ES-I3 (cell line): ENCODE data around the gene COMTD1.

Source experiments
- H3K36me3 ChIP-seq: 2 replicates; pipeline ENCODE4 v1.6.1; 2013; ENCODE audit warnings: mild to moderate bottlenecking, low read length, control low read depth, moderate library complexity; ENCODE audit not compliant: insufficient read depth
- H3K4me1 ChIP-seq: 2 replicates; pipeline ENCODE4 v1.6.1; 2013; ENCODE audit warnings: mild to moderate bottlenecking, control low read depth, low read length; ENCODE audit not compliant: insufficient read depth
- H3K9ac ChIP-seq: 2 replicates; pipeline ENCODE4 v1.6.1; 2013; ENCODE audit warnings: low read depth, mild to moderate bottlenecking, low read length, moderate library complexity
- H3K9me3 ChIP-seq: 2 replicates; pipeline ENCODE4 v1.6.1; 2013; ENCODE audit warnings: mild to moderate bottlenecking, low read length, moderate library complexity; ENCODE audit not compliant: control insufficient read depth, insufficient read depth

COMTD1 gene

DNA sequence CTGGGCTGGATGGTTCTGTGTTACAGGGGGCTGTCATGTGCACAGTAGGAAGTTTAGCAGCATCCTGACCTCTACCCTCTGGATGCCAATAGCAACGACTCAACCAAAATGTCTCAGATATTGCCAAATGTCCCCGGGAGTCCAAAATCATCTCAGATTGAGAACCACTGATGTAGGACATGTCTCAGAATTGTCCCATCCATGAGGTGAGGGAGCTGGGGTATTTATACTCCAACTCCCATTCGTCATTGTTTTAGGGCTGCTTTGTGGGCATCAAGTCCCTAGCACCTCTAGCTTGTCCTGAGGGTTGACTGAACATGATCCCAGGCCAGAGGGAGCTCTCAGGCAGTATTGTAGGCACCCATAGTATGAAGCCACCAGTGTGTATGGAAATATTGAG, 25.2 kb upstream of the COMTD1 start:
- Histone ChIP-seq H3K9ac (no peak overlapping the region), H3K9me3 (no peaks in the 10 kb centered on the region), H3K4me1 (no peaks in the 10 kb centered on the region), H3K36me3 (no peaks in the 10 kb centered on the region)

DNA sequence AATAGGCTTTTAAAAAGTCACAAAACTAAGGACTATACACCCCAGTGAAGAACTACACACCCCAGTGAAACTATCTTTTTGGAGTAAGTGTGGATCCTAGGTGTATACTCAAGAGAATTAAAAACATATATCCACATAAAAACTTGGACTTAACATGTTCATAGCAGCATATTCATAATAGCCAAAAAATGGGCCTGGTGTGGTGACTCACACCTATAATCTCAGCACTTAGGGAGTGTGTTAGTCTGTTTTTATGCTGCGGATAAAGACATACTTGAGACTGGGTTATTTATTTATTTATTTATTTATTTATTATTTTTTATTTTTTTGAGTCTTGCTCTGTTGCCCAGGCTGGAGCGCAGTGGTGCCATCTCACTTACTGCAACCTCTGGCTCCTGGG, 19.0 kb upstream of the COMTD1 start:
- H3K9ac ChIP-seq, result no peak overlapping the region
- H3K36me3 ChIP-seq, result no peaks in the 10 kb centered on the region
- no peaks in the 10 kb centered on the region for H3K4me1 ChIP-seq
- H3K9me3 ChIP-seq, result peaks cover 14% of the 10 kb centered on the region

DNA sequence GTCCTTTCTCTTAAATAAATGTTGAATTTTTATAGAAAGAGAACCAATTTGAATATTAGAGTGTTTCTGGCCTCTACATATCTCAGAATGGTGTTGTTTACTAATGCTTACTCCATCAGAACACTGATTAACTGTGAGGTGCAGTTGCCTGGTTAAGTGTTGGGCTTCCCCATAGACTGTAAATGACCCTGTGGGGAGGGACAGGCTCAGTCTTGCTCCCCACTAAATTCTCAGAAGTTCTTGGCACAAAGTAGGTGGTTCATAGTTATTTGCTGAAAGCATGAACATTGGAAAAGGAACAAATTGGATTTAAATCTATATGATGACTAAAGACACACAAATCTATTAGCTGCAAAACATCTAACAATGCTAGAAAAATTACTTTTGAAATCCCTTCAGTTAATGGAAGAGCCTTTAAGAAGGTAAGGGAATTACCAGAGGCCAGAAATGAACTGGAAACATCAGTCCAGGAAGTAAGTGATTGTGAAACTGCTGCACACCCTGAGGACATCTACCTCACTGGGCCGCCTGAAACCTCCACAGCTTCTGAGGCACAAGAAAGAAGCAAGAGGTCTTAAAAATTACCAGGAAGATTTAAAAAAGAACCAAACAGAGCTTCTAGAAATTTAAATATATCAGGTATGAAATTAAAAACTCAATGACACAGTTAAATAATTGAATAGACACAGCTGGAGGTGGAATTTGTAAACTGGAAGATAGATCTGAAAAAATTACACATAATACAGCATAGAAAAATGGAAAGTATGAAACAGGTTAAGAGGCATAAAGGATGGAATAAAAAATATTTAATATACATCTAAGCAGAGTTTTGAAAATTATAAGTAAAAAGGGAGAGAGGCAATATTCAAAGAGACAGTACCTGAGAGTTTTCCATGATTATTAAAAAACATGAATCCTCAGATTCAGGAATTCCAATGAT, 17.8 kb upstream of the COMTD1 start:
- peaks cover 14% of the 10 kb centered on the region for H3K9me3 ChIP-seq
- H3K36me3 ChIP-seq, result no peaks in the 10 kb centered on the region
- H3K4me1 ChIP-seq, result no peaks in the 10 kb centered on the region
- no peak overlapping the region for H3K9ac ChIP-seq

DNA sequence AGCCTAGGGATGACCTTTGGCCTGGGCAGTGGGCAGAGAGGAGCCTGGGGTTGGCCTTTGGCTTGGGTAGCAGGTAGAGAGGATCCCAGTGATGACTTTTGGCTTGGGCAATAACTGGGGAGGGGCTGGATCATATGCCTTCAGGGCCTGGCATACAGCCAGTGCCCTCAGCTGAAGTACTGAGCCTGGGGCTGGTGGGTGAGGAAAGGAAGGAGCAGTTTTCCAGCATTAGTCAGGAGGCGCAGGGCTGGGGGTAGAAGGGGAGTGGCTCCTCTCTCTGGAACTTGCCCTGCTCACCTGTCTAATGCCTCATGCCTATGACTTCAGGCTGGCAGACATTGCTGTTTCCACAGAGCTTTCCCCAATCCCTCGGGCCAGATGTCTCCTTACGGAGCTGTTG, 15.2 kb upstream of the COMTD1 start:
- no peaks in the 10 kb centered on the region for H3K36me3 ChIP-seq

DNA sequence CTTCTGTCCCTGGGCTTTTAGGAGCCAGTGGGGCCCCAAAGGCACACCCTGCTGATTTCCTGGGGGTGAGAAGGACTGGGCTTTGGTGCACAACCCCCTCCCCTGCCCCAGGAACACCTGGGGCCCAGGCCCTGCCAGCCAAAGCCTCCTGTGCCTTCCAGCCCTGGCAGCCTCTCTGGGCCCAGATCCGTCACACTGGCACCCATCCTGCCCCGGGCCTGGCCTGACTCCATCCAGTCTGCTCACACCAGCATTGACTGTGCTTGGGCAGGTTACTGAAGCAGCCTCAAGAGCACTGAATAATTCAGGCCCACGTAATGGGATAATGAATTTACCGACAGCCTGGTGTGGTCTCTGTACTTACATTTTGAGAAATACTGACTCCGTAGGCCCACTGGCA, 12.0 kb upstream of the COMTD1 start:
- Histone ChIP-seq H3K4me1 (peaks cover 7% of the 10 kb centered on the region; the same call in 1 of the 2 replicates), H3K9me3 (no peaks in the 10 kb centered on the region), H3K9ac (no peak overlapping the region), H3K36me3 (no peaks in the 10 kb centered on the region)

More for the DNA sequence above, 15.2 kb upstream of the COMTD1 start:
- H3K4me1 ChIP-seq, result peaks cover under 1% of the 10 kb centered on the region; the same call in 1 of the 2 replicates
- peaks cover 14% of the 10 kb centered on the region for H3K9me3 ChIP-seq
- no peak overlapping the region for H3K9ac ChIP-seq

DNA sequence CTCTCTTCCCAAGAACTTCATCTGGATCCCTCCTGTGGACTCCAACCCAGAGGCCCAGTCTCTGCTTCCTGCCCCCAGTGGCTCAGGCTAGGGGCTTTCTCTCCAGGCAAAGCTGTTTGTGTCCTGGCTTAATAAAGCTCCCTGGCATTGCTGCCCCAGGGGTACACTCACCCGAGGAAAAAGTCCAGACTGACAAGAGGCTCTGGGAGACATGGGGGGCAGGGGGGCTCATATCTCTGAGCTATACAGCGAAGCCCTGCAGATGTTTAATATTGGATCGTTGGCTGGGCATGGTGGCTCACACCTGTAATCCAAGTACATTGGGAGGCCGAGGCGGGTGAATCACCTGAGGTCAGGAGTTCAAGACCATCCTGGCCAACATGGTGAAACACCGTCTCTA, 10.7 kb upstream of the COMTD1 start:
- Histone ChIP-seq H3K9me3 (no peaks in the 10 kb centered on the region), H3K36me3 (no peaks in the 10 kb centered on the region), H3K9ac (no peak overlapping the region), H3K4me1 (peaks cover 7% of the 10 kb centered on the region; the same call in 1 of the 2 replicates)

DNA sequence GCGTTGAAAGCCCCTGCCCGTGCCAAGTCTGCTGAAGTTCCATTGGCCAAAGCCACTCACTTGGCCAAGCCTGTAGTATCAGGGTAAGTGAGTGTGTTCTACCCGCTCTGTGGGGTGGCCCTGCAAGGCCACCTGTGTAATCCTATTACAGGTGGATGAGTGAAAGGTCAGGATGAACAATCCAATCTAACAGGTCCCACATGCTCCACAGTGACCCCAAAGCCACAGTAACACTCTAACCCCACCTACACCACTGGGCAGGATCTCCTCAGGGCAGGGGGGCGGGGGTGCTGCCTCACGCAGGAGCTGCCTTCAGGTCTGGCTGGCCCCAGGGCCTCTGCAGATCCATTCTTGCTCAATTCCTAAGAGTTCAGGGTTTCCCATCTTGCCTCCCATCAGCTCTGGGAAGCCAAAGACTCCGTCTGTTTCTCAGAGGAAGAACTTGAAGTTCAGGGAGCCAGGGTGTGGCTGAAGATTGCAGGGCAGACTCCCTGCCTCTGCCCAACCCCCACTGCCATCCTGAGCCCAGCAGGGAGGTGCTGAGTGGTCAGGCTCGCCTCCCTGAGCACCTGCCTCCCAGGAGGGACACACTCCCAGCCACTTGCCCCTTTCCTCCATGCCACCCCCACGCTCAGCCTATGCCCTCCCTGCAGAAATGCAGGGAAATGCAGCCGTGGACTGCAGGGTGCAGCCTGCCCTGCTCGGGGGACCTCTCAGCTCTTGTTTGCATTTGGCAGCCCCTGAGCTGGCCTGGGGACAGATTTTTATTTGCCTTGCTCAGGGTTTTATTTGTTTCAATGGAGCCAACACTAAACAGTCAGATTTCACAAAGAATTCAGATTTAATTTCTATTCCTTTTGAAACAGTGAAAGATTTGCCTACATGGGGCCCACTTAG, 9.8 kb upstream of the COMTD1 start:
- peaks cover 7% of the 10 kb centered on the region; the same call in 1 of the 2 replicates for H3K4me1 ChIP-seq

DNA sequence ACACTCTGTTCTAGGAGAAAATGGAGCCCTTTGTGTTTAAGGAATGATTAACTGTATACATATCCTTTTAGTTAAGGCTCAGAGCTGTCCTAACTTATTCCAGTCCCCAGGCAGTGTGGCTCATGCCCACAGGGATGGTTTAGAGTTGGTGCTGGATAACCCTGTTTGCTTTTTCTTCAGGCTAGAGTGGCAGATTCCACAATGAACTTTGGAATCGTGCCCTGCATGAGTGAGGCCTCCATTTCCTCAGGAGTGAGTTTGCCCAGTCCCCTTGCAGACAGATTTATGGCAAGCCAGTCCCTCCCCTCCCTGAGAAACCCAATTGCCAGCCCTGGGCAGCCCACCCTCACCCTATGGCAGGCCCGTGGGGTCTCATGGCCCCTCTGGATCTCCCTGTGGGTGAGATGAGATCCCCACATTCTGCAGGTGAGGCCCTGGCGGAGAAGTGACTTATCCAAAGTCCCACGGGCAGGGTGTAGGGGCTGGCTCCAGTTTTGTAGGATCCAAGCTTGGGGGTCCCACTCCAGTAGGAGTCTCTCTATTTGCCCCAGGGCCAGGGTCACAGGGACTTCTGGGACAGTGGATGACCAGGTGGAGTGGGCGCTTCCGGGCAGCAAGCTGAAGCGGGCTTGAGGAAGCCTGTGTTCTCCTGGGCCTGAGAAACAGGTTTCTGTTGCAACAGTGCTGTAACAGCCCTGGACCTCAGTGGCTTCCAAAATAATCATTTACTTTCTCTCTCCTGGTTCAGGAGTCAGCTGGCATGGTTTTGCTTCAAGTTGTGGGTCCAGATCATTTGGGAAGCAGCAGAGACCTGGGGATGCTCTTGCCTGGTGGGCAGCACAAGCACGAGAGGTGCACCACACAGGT, 9.0 kb upstream of the COMTD1 start:
- no peaks in the 10 kb centered on the region for H3K36me3 ChIP-seq
- no peak overlapping the region for H3K9ac ChIP-seq
- no peaks in the 10 kb centered on the region for H3K9me3 ChIP-seq
- peaks cover 7% of the 10 kb centered on the region; the same call in 1 of the 2 replicates for H3K4me1 ChIP-seq

More for the DNA sequence above, 9.8 kb upstream of the COMTD1 start:
- Histone ChIP-seq H3K9me3 (no peaks in the 10 kb centered on the region), H3K36me3 (no peaks in the 10 kb centered on the region), H3K9ac (no peak overlapping the region)

DNA sequence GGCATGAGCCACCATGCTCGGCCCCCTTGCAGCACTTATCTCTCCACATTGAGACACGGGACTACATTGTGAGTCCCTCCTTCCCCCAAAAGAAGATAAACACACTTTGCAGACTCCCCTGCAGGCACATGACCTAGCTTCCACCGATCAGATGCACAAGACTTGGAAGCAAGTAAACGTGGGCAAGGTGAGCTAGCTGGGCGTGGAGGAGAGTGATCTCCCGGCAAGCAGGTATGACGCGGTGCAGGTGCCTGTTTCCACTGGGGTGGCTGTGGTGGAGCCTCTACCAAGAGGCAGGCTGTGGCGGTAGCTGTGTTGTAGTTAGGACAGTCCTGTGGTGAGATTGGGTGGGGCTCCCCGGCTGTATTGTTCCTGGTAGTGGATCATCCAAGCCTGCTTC, 7.7 kb upstream of the COMTD1 start:
- Histone ChIP-seq H3K36me3 (no peaks in the 10 kb centered on the region), H3K4me1 (peaks cover 7% of the 10 kb centered on the region; the same call in 1 of the 2 replicates), H3K9ac (no peak overlapping the region), H3K9me3 (no peaks in the 10 kb centered on the region)

DNA sequence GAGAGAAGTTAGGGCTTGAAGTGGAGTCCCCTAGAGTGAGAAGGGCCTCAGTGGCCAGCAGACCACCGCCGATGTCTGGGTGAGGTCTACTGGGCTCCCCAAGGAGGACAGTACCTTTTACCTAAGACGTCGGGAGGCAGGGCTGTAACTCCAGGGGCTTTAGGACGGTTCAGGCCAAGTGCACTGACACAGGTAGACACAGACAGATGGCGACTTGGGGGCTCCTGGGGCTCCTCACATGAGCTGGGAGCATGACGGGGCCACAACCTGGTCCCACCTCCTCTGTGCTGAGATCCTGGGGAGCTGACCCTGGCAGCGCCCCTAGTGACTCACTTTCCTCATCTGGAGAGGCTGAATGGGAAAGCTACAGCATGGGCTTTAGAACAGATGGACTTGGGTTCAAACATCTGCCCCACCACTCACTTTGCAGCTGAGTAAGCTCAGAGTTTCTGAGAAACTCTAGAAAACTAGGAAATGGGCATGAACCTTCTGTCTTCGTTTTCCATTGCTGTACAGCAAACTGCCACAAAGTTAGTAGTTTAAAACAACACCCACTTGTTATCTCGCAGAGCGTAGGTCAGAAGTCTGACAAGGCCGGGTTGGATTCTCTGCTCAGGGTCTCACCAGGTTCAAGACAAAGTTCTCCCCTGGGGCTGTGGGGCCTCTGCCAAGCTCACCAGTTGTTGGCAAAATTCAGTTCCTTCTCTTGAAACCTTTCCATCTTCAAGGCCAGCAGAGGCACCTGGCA, 4.7 kb upstream of the COMTD1 start:
- Histone ChIP-seq H3K9ac (no peak overlapping the region), H3K4me1 (peaks cover 2% of the 10 kb centered on the region; the same call in 1 of the 2 replicates), H3K36me3 (no peaks in the 10 kb centered on the region), H3K9me3 (no peaks in the 10 kb centered on the region)

DNA sequence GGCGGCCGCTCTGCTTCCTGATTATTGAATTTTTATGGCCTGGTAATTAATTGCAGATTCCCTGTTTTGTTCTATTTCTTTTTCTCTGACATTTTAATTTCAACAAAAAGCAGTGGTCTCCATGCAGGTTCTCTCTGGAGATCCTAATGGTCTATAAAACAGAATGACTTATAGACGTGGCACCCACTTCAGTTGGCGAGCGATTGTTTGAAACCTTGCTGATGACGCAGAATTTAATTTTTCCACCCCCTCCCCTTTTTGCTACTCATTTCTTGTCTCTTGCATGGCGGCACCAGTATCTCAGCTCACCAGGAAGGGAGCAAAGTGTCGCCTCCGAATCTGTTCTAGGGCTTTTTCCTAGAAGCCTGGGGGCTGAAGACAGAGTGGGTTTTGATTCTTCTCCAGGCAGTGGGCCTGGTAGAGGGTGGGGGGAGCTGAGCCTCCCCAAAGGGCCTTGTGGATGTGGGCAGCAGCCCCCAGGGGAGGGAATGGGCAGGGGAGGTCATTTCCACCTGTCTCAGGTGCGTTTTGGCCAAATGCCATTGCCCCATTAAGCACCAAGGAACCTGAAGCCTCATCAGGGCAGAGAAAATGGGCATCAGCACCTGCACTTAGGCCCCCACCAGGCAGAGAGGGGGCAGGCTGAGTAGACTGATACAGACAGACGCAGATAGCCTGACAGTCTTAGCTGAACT, 3.5 kb upstream of the COMTD1 start:
- Histone ChIP-seq H3K9me3 (no peaks in the 10 kb centered on the region), H3K36me3 (no peaks in the 10 kb centered on the region), H3K9ac (no peak overlapping the region), H3K4me1 (no peaks in the 10 kb centered on the region)

DNA sequence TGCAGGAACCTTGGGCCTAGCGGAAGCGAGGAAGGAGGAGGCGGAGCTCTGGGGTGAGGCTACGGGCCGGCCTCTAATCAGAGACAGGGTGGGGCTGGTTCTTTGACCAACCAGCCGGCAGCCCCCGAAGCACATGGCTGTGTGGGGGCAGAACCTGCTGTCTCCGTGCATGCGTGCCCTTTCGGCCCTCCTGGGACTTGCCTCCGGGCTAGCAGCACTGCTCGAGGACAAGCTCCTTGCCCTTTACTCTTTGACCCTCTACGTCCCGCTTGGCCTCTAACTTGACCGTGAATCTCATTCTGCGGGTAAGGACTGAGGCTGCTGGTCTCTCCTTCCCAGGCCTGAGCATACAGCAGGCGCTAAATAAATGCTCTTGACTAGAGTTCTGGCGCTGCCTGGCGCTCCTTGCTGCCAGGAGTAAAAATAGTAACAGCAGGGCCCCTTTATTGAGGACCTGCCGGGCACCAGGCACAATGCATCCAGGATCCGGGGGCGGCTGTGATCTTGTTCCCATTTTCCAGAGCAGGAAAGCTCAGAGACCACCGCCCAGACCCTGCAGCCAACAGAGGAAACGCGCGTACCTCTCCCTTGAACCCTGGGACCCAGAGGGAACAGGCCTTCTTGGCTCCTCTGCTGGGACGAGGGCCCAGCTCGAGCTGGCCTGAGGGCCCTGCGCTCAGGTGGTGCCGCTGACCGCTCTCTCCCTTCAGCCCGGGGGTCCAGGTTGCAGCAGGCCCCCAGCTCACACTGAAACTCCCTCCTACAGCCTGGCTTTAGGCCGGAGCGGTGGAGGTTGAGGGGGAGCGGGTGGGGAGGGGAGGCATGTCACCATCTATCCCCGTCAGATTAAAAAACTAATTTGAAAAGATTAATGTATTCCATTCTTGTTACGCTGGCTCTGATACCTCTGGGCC, 2.7 kb upstream of the COMTD1 start:
- Histone ChIP-seq H3K4me1 (peaks cover 1% of the 10 kb centered on the region; the same call in 1 of the 2 replicates), H3K9me3 (no peaks in the 10 kb centered on the region), H3K36me3 (no peaks in the 10 kb centered on the region), H3K9ac (no peak overlapping the region)
